ENCODE data around the gene NFATC4.

Gene NFATC4

GRCh38 chr14:24395609-24396582 lies 27.9 kb downstream of the NFATC4 start:
- no peak for TF ChIP-seq ZNF274 (IDR thresholded peaks at IDR 0.05; ENCODE audit: low read depth, low read length)
- no peak overlapping the region for H3K4me3 ChIP-seq (ENCODE audit: low read length)

GRCh38 chr14:24397639-24398292 lies 29.8 kb downstream of the NFATC4 start:
- no peak overlapping the region for H3K4me3 ChIP-seq (ENCODE audit: low read length)
- TF ChIP-seq ZNF274 (IDR thresholded peaks at IDR 0.05; ENCODE audit: low read depth, low read length), result no peak

- no peak overlapping the region for H3K4me3 ChIP-seq (ENCODE audit: low read length)
Measured at GRCh38 chr14:24398293-24398652, 30.3 kb downstream of the NFATC4 start.

GRCh38 chr14:24398653-24399446 lies 30.9 kb downstream of the NFATC4 start, which contains the start of gene NYNRIN:
Gene NYNRIN (plus strand): TSS chr14:24399003. CDS start chr14:24399247, 244 bp downstream.
- no peak for TF ChIP-seq ZNF274 (IDR thresholded peaks at IDR 0.05; ENCODE audit: low read depth, low read length)
- H3K4me3 ChIP-seq (ENCODE audit: low read length), result 0 out of 2 replicates have a peak within 1 kb of the TSS, but pooled peaks have one; percentile 12

More at GRCh38 chr14:24398293-24398652, 30.3 kb downstream of the NFATC4 start:
- TF ChIP-seq ZNF274 (IDR thresholded peaks at IDR 0.05; ENCODE audit: low read depth, low read length), result no peak

- H3K4me3 ChIP-seq (ENCODE audit: low read length), result no peak overlapping the region
- TF ChIP-seq ZNF274 (IDR thresholded peaks at IDR 0.05; ENCODE audit: low read depth, low read length), result no peak
Measured at GRCh38 chr14:24399447-24399822, 31.5 kb downstream of the NFATC4 start.

- TF ChIP-seq ZNF274 (IDR thresholded peaks at IDR 0.05; ENCODE audit: low read depth, low read length), result no peak
- no peak overlapping the region for H3K4me3 ChIP-seq (ENCODE audit: low read length)
Measured at GRCh38 chr14:24399999-24400718, 32.2 kb downstream of the NFATC4 start.

GRCh38 chr14:24401810-24402702 lies 34.1 kb downstream of the NFATC4 start:
- no peak for TF ChIP-seq ZNF274 (IDR thresholded peaks at IDR 0.05; ENCODE audit: low read depth, low read length)
- no peak overlapping the region for H3K4me3 ChIP-seq (ENCODE audit: low read length)

GRCh38 chr14:24403294-24403998 lies 35.5 kb downstream of the NFATC4 start:
- no peak for TF ChIP-seq ZNF274 (IDR thresholded peaks at IDR 0.05; ENCODE audit: low read depth, low read length)
- H3K4me3 ChIP-seq (ENCODE audit: low read length), result no peak overlapping the region

GRCh38 chr14:24404814-24405213 lies 36.8 kb downstream of the NFATC4 start:
- no peak overlapping the region for H3K4me3 ChIP-seq (ENCODE audit: low read length)
- TF ChIP-seq ZNF274 (IDR thresholded peaks at IDR 0.05; ENCODE audit: low read depth, low read length), result no peak

GRCh38 chr14:24406416-24406815 lies 38.4 kb downstream of the NFATC4 start:
- TF ChIP-seq ZNF274 (IDR thresholded peaks at IDR 0.05; ENCODE audit: low read depth, low read length), result no peak

GRCh38 chr14:24407608-24408325 lies 39.8 kb downstream of the NFATC4 start:
- no peak overlapping the region for H3K4me3 ChIP-seq (ENCODE audit: low read length)
- TF ChIP-seq ZNF274 (IDR thresholded peaks at IDR 0.05; ENCODE audit: low read depth, low read length), result no peak

More at GRCh38 chr14:24406416-24406815, 38.4 kb downstream of the NFATC4 start:
- H3K4me3 ChIP-seq (ENCODE audit: low read length), result no peak overlapping the region

All from GM08714 (cell line).